Trophoblast cell (in vitro differentiated cells and primary cell): ENCODE data around the gene DNAH17.

Experiments
- DNase-seq, 2 donors: peaks; one replicate each; pipeline ENCODE4 v3.0.0-alpha.2; 2016
- H2AFZ ChIP-seq: 2 replicates; pipeline ENCODE4 v1.6.1; 2013; ENCODE audit warnings: low read length, moderate library complexity, mild to moderate bottlenecking; ENCODE audit not compliant: insufficient read depth, poor library complexity
- H2AK5ac ChIP-seq: 2 replicates; pipeline ENCODE4 v1.6.1; 2013; ENCODE audit warnings: mild to moderate bottlenecking, low read length
- H2BK120ac ChIP-seq: 2 replicates; pipeline ENCODE4 v1.6.1; 2013; ENCODE audit warnings: low read length, mild to moderate bottlenecking, moderate library complexity; ENCODE audit not compliant: insufficient read depth, poor library complexity
- H2BK12ac ChIP-seq: 2 replicates; pipeline ENCODE4 v1.6.1; 2013; ENCODE audit warnings: mild to moderate bottlenecking, low read length, moderate library complexity
- H2BK5ac ChIP-seq: 2 replicates; pipeline ENCODE4 v1.6.1; 2013; ENCODE audit warnings: low read length, low read depth, moderate library complexity, mild to moderate bottlenecking; ENCODE audit not compliant: poor library complexity
- H3K14ac ChIP-seq: 2 replicates; pipeline ENCODE4 v1.6.1; 2013; ENCODE audit warnings: mild to moderate bottlenecking, low read length
- H3K18ac ChIP-seq: 2 replicates; pipeline ENCODE4 v1.6.1; 2013; ENCODE audit warnings: mild to moderate bottlenecking, low read length
- H3K23ac ChIP-seq: 2 replicates; pipeline ENCODE4 v1.6.1; 2013; ENCODE audit warnings: low read length
- H3K27ac ChIP-seq: 2 replicates; pipeline ENCODE4 v1.5.1; 2013; ENCODE audit warnings: low read depth, mild to moderate bottlenecking, inconsistent platforms, low read length, moderate library complexity
- H3K27me3 ChIP-seq: 2 replicates; pipeline ENCODE4 v1.6.1; 2013; ENCODE audit warnings: inconsistent platforms, mild to moderate bottlenecking, low read length, moderate library complexity; ENCODE audit not compliant: insufficient read depth
- H3K36me3 ChIP-seq, 2 experiments: 1 replicate in 1 of 2; 2 replicates in 1 of 2; pipeline ENCODE4 v1.6.1; 2013; ENCODE audit warnings: low read length in 2 of 2, mild to moderate bottlenecking in 2 of 2, moderate library complexity in 1 of 2; ENCODE audit not compliant: insufficient read depth in 2 of 2, control insufficient read depth in 1 of 2
- H3K4ac ChIP-seq: 2 replicates; pipeline ENCODE4 v1.6.1; 2013; ENCODE audit warnings: low read depth, mild to moderate bottlenecking, low read length, moderate library complexity
- H3K4me1 ChIP-seq, 2 experiments: 1 replicate in 1 of 2; 2 replicates in 1 of 2; pipeline ENCODE4 v1.6.1; 2013; ENCODE audit warnings: low read length in 2 of 2, mild to moderate bottlenecking in 2 of 2, moderate library complexity in 1 of 2; ENCODE audit not compliant: insufficient read depth in 2 of 2, control insufficient read depth in 1 of 2
- H3K4me2 ChIP-seq: 2 replicates; pipeline ENCODE4 v1.6.1; 2013; ENCODE audit warnings: inconsistent platforms, mild to moderate bottlenecking, low read length, moderate library complexity
- H3K4me3 ChIP-seq: 2 replicates; pipeline ENCODE4 v1.5.1; 2013; ENCODE audit warnings: mild to moderate bottlenecking, low read depth, low read length, inconsistent platforms
- H3K79me1 ChIP-seq: one replicate; pipeline ENCODE4 v1.6.1; 2013; ENCODE audit warnings: low read length
- H3K79me2 ChIP-seq: 2 replicates; pipeline ENCODE4 v1.6.1; 2013; ENCODE audit warnings: low read length, mild to moderate bottlenecking; ENCODE audit not compliant: control insufficient read depth, insufficient read depth, poor library complexity
- H3K9ac ChIP-seq: 2 replicates; pipeline ENCODE4 v1.6.1; 2013; ENCODE audit warnings: mild to moderate bottlenecking, low read length
- H3K9me3 ChIP-seq: 2 replicates; pipeline ENCODE4 v1.6.1; 2013; ENCODE audit warnings: low read depth, mild to moderate bottlenecking, control low read depth, inconsistent platforms, low read length; ENCODE audit not compliant: insufficient read depth
- H4K12ac ChIP-seq: 2 replicates; pipeline ENCODE4 v1.6.1; 2013; ENCODE audit warnings: low read depth, mild to moderate bottlenecking, low read length, moderate library complexity
- H4K8ac ChIP-seq: 2 replicates; pipeline ENCODE4 v1.6.1; 2013; ENCODE audit warnings: low read depth, mild to moderate bottlenecking, low read length, moderate library complexity
- H4K91ac ChIP-seq: one replicate; pipeline ENCODE4 v1.6.1; 2013; ENCODE audit warnings: low read depth, mild to moderate bottlenecking, low read length, moderate library complexity
- WGBS: extraction: QIAGEN DNeasy Blood & Tissue Kit; methylation state at CpG from one replicate; pipeline ENCODE4 v1.1.7; 2013; ENCODE audit warnings: missing lambda C conversion rate; ENCODE audit not compliant: insufficient read length, insufficient coverage; ENCODE audit errors: extremely low coverage; 5-methylcytosine and 5-hydroxymethylcytosine counted together

The DNAH17 gene

DNA sequence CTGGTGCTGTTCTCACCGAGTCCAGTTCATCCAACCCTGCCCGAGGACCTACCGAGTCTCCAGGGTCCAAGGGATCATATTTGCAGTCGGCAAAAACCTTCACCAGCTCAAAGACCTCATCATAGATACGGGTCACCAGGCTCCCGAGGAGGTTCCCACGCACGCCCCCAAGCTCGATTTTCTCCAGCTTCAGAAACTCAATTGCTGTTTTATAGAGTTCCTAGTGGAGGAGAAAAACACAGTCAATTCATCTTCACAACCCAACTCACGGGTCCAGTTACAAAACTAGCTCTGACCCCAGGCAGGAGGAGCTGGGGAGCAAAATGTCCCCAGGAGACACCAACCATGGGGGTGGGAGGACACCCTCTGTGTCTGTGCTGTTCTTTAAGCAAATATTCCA is 10.2 kb downstream of the DNAH17 start:
- Histone ChIP-seq H2AFZ (no peak overlapping the region), H3K9me3 (peaks cover 2% of the 10 kb centered on the region), H3K4me3 (no peak overlapping the region), H4K8ac (no peak overlapping the region), H3K27ac (no peak overlapping the region), H3K36me3 (no peaks in the 10 kb centered on the region), H2BK120ac (no peak overlapping the region), H3K4me1 (peaks cover 0 to 6% of the 10 kb centered on the region in 2 experiments), H3K18ac (no peak overlapping the region), H3K14ac (no peak overlapping the region), H3K9ac (no peak overlapping the region), H4K12ac (no peak overlapping the region), H2BK12ac (no peak overlapping the region), H3K4ac (no peak overlapping the region), H4K91ac (no peak overlapping the region), H3K79me1 (no peaks in the 10 kb centered on the region), H3K27me3 (no peaks in the 10 kb centered on the region), H3K23ac (no peak overlapping the region), H3K4me2 (no peak overlapping the region), H2BK5ac (no peak overlapping the region), H2AK5ac (no peak overlapping the region), H3K79me2 (no peaks in the 10 kb centered on the region)
- WGBS = no CpG with 5 or more reads among the region's 10 CpGs
- DNase-seq = no peak

DNA sequence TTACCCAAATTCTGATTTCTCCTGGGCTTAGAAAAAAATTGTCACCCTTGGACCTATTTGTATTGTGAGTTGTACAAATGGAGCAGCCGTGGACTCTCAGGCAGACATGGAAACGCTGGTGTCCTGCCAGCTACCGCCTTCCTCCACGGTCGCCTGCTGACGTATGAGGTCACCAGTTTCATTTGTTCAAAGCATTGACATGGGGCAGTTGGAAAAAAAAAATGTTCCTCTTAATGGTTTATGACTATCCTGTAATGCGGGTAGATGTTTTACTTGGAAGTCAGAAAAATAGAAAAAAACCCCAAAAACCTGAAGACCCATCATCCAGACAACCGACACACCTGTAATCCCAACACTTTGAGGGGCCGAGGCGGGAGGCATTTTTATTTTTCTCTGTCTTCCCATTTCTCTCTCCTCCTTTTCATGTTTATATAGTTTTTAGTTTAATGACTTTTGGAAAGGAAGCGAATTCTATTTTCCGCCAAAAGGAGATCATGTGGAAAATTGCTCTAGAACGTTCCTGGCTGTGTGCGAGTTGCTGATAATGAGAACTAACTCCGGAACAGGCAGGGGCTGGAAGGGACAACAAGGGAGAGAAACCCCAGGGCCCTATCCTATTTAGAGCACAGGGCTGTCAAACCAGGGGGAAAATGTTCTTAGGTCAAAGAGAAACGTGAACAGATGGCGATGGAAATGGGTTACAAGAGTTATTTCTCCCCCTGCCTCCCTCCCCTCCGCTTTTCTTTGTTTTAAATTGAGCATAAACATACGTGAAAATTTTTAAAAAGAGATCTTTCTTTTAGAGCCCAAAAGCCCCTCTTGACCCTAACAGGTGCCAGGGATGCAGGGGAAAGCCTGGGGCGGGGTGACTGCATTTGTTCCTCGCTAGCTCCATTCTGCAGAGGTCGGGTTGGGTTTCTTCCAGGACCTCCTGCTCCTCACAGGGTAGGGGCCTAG is 13.7 kb downstream of the DNAH17 start:
- Histone ChIP-seq H2AK5ac (no peak overlapping the region), H3K27ac (no peak overlapping the region), H3K18ac (no peak overlapping the region), H3K79me1 (no peaks in the 10 kb centered on the region), H3K9me3 (peaks cover 5% of the 10 kb centered on the region), H3K27me3 (no peaks in the 10 kb centered on the region), H2BK5ac (no peak overlapping the region), H2BK12ac (no peak overlapping the region), H2AFZ (no peak overlapping the region), H3K9ac (no peak overlapping the region), H4K91ac (no peak overlapping the region), H3K4me1 (peaks cover 0 to 3% of the 10 kb centered on the region in 2 experiments), H3K14ac (no peak overlapping the region), H3K79me2 (no peaks in the 10 kb centered on the region), H2BK120ac (no peak overlapping the region), H3K23ac (no peak overlapping the region), H4K8ac (no peak overlapping the region), H4K12ac (no peak overlapping the region), H3K4ac (no peak overlapping the region), H3K36me3 (no peaks in the 10 kb centered on the region), H3K4me3 (no peak overlapping the region), H3K4me2 (no peak overlapping the region)
- no peak for DNase-seq
- WGBS = no CpG with 5 or more reads among the region's 22 CpGs

DNA sequence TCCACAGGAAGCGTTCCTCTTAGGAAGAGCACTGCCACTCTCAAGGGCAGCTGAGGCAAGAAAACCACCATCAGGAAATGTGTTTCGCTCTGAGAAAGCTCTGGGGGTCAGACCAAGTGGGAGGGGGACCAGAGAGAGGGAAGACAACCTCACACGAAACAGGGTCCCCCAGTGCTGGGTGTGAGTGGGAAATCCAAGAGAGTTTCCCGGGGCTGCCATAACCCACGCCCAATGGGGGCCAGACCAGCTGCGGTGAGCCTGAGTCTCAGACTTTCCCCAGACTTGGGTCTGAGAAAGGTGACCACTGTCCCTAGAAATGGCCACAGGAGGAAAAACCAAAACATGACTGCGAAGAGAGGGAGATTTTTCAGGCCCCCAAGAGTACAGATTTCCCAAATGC is 14.5 kb downstream of the DNAH17 start:
- no CpG with 5 or more reads among the region's 7 CpGs for WGBS
- H3K79me1 ChIP-seq = no peaks in the 10 kb centered on the region
- H3K4me1 ChIP-seq = no peaks in the 10 kb centered on the region
- no peak overlapping the region for H3K27ac ChIP-seq
- DNase-seq = no peak
- no peak overlapping the region for H2BK5ac ChIP-seq
- no peak overlapping the region for H2AK5ac ChIP-seq
- H4K8ac ChIP-seq = no peak overlapping the region
- no peak overlapping the region for H3K4me2 ChIP-seq
- no peaks in the 10 kb centered on the region for H3K79me2 ChIP-seq
- no peaks in the 10 kb centered on the region for H3K27me3 ChIP-seq
- no peak overlapping the region for H3K9ac ChIP-seq
- H3K23ac ChIP-seq = no peak overlapping the region
- H4K12ac ChIP-seq = no peak overlapping the region
- no peak overlapping the region for H2AFZ ChIP-seq
- H3K36me3 ChIP-seq = no peaks in the 10 kb centered on the region
- peaks cover 4% of the 10 kb centered on the region for H3K9me3 ChIP-seq
- no peak overlapping the region for H3K18ac ChIP-seq
- no peak overlapping the region for H3K4ac ChIP-seq
- no peak overlapping the region for H3K14ac ChIP-seq
- H2BK120ac ChIP-seq = no peak overlapping the region
- H4K91ac ChIP-seq = no peak overlapping the region
- no peak overlapping the region for H3K4me3 ChIP-seq
- no peak overlapping the region for H2BK12ac ChIP-seq

DNA sequence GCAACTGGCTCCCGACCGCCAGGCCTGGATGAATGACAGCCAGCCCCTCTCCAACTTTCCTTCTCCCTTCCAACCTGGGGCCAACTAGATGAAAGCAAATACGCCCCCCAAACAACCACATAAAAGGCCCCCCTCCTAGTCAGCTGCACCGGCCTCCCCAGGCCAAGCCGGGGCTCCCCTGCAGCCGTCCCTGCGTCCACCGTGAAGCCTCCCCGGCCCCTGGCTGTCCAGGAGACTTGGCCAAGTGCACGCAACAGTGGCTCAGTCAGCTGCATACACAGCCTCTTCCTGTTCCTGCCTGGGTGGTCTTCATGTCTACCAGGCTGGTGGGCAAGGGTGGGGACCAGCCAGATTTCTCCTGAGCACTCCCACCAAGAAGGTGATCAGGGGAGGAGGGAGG is 16.0 kb downstream of the DNAH17 start:
- no CpG with 5 or more reads among the region's 10 CpGs for WGBS
- Histone ChIP-seq H3K14ac (no peak overlapping the region), H3K18ac (no peak overlapping the region)

More for the DNA sequence above, 16.0 kb downstream of the DNAH17 start:
- Histone ChIP-seq H3K79me1 (no peaks in the 10 kb centered on the region), H3K4ac (no peak overlapping the region), H2BK5ac (no peak overlapping the region), H2BK120ac (no peak overlapping the region), H3K4me2 (no peak overlapping the region), H4K12ac (no peak overlapping the region), H3K4me3 (no peak overlapping the region), H3K27ac (no peak overlapping the region), H2AFZ (no peak overlapping the region), H4K91ac (no peak overlapping the region), H3K9me3 (peaks cover 3% of the 10 kb centered on the region), H3K4me1 (no peaks in the 10 kb centered on the region), H3K36me3 (no peaks in the 10 kb centered on the region), H3K79me2 (no peaks in the 10 kb centered on the region), H2AK5ac (no peak overlapping the region), H3K23ac (no peak overlapping the region), H2BK12ac (no peak overlapping the region), H3K9ac (no peak overlapping the region), H3K27me3 (no peaks in the 10 kb centered on the region), H4K8ac (no peak overlapping the region)
- no peak for DNase-seq
